Vagina (tissue), 2 donors: ENCODE results near the gene LYPD4. TPM values are rescaled to one million over a fixed set of nuclear protein-coding genes. Genes with fewer than 3 reads are reported as not detected.

Experiments used
- DNase-seq, 2 donors: peaks; one replicate each; pipeline ENCODE4 v3.0.0-alpha.2; 2017; ENCODE audit errors: extremely low spot score in 2 of 2
- H3K27ac ChIP-seq: fragments of 200-600 bp; sonication (generic); one replicate; pipeline ENCODE4 v1.5.1; 2019
- H3K27me3 ChIP-seq: fragments of 200-600 bp; sonication (generic); one replicate; pipeline ENCODE4 v1.5.1; 2019
- H3K36me3 ChIP-seq, 2 donors: fragments of 200-600 bp; sonication (generic); one replicate each; pipeline ENCODE4 v1.5.1; 2017 to 2019
- H3K4me1 ChIP-seq: fragments of 200-600 bp; sonication (generic); one replicate; pipeline ENCODE4 v1.5.1; 2019
- H3K4me3 ChIP-seq, 2 donors: fragments of 200-600 bp; sonication (generic); 1 replicate in 1 of 2; 2 replicates in 1 of 2; pipeline ENCODE4 v1.5.1; 2016 to 2019
- H3K9me3 ChIP-seq: fragments of 200-600 bp; sonication (generic); one replicate; pipeline ENCODE4 v1.5.1; 2019
- POLR2A ChIP-seq, 2 donors: fragments of 450-650 bp; IDR thresholded peaks; one replicate each; pipeline ENCODE4 v1.6.1; 2017; ENCODE audit warnings: antibody characterized with exemption in 2 of 2, mild to moderate bottlenecking in 2 of 2, moderate library complexity in 2 of 2
- POLR2AphosphoS5 ChIP-seq, 2 donors: sonication (generic); formaldehyde crosslinking; IDR thresholded peaks; one replicate each; pipeline ENCODE4 v1.9.0; 2017; ENCODE audit warnings: antibody characterized with exemption in 2 of 2, mild to moderate bottlenecking in 2 of 2, low read depth in 1 of 2; ENCODE audit not compliant: insufficient read depth in 1 of 2
- intact Hi-C: fragments of 100-400 bp; cut with DNase I; formaldehyde crosslinking; loops from one replicate; pipeline ENCODE4 v1.15.1; 2023
- total RNA-seq: library from RNA; depleted of rRNA; stranded (reverse); fragments of >200 nt; gene quantifications from one replicate; pipeline ENCODE4 v1.2.3, GENCODE V29; 2016
- TF ChIP-seq, protein P1 (sequence below), 3 experiments: fragments of 450-650 bp in 2 of 3; fragments of 200-600 bp in 1 of 3; sonication (generic) in 1 of 3; IDR thresholded peaks; one replicate each; pipeline ENCODE4 v1.5.1; 2017 to 2019; ENCODE audit warnings: antibody characterized with exemption in 3 of 3, mild to moderate bottlenecking in 2 of 3, moderate library complexity in 2 of 3

The LYPD4 gene
- total RNA-seq, 1 donor from 2014 or later, result not detected

DNA sequence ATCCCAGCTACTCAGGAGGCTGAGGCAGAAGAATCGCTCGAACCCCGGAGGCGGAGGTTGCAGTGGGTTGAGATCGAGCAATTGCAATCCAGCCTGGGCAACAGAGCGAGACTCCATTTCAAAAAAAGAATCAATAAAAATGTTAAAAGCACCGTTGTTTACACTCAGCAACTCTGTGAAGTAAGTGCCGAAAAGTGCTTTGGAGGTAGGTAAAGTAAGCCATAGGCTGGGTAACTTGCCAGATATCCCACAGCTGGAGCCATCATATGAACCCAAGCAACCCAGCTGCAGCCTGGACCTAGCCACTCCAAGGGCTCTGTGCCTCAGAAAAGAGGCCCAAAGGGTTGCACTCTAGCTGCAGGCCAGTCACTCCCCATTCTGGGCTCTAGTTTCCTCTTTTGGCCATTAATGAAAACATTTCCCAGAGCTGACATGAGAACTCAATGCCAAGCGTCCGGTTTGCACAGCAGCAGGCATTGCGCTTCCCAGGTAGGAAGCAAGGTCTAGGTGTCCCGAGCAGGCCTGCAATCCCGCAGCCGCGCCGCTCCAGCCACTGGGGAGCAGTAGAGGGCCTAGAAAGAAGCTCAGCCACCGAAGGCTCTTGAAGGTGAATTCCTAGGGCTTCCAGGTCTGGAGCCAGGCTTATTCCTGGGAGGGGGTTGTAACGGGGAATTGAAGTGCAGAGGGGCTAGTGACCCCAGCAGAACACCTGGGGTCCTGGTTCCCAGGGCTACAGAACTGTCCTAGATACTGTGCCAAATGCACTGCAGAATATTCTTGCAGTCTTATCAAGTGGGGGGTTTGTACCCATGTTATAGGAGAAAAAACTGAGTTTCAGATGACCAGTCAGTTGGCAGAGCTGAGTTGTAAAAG lies 28.5 kb upstream of the LYPD4 start:
- Histone ChIP-seq H3K4me3 (no peak overlapping the region), H3K9me3 (no peaks in the 10 kb centered on the region), H3K27ac (peak overlapping the region; percentile 17), H3K27me3 (no peaks in the 10 kb centered on the region), H3K36me3 (peaks cover 3 to 38% of the 10 kb centered on the region in 2 donors), H3K4me1 (peaks cover 8% of the 10 kb centered on the region)
- TF ChIP-seq, protein P1, sequence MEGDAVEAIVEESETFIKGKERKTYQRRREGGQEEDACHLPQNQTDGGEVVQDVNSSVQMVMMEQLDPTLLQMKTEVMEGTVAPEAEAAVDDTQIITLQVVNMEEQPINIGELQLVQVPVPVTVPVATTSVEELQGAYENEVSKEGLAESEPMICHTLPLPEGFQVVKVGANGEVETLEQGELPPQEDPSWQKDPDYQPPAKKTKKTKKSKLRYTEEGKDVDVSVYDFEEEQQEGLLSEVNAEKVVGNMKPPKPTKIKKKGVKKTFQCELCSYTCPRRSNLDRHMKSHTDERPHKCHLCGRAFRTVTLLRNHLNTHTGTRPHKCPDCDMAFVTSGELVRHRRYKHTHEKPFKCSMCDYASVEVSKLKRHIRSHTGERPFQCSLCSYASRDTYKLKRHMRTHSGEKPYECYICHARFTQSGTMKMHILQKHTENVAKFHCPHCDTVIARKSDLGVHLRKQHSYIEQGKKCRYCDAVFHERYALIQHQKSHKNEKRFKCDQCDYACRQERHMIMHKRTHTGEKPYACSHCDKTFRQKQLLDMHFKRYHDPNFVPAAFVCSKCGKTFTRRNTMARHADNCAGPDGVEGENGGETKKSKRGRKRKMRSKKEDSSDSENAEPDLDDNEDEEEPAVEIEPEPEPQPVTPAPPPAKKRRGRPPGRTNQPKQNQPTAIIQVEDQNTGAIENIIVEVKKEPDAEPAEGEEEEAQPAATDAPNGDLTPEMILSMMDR (IDR thresholded peaks at IDR 0.05), result peak in 2 of 3 experiments; percentile 22 to 31
- TF ChIP-seq POLR2AphosphoS5 (IDR thresholded peaks at IDR 0.05; ENCODE audit: insufficient read depth in 1 of 2, low read depth in 1 of 2), result no peak
- no peak for DNase-seq
- intact Hi-C loops, result loop anchor here (5.0 kb wide), 1 partner anchor 1071 kb away; no protein-coding TSS in a partner anchor

DNA sequence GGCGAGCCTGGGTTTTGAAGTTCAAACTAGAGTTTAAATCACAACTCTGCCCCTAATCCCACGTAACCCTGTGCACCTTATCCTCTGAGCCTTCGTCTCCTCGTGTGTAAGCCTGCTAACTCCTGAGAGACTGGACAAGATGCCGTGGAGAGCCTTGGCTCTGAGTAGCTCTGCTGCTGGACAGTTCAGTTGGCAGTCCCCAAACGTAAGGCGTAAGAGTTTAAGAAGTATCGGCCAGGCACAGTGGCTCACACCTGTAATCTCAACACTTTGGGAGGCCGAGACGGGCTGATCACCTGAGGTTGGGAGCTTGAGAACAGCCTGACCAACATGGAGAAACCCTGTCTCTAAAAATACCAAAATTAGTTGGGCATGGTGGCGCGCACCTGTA lies 27.9 kb upstream of the LYPD4 start:
- Histone ChIP-seq H3K9me3 (no peaks in the 10 kb centered on the region), H3K36me3 (peaks cover 3 to 42% of the 10 kb centered on the region in 2 donors), H3K27me3 (no peaks in the 10 kb centered on the region), H3K4me1 (peaks cover 14% of the 10 kb centered on the region), H3K27ac (no peak overlapping the region), H3K4me3 (no peak overlapping the region)
- DNase-seq, result no peak
- TF ChIP-seq POLR2A (IDR thresholded peaks at IDR 0.05) (no peak), POLR2AphosphoS5 (IDR thresholded peaks at IDR 0.05; ENCODE audit: insufficient read depth in 1 of 2, low read depth in 1 of 2) (no peak)
- TF ChIP-seq, protein P1 (IDR thresholded peaks at IDR 0.05), result no peak
- intact Hi-C loops, result loop anchor here (5.0 kb wide), 1 partner anchor 1070 kb away; no protein-coding TSS in a partner anchor

DNA sequence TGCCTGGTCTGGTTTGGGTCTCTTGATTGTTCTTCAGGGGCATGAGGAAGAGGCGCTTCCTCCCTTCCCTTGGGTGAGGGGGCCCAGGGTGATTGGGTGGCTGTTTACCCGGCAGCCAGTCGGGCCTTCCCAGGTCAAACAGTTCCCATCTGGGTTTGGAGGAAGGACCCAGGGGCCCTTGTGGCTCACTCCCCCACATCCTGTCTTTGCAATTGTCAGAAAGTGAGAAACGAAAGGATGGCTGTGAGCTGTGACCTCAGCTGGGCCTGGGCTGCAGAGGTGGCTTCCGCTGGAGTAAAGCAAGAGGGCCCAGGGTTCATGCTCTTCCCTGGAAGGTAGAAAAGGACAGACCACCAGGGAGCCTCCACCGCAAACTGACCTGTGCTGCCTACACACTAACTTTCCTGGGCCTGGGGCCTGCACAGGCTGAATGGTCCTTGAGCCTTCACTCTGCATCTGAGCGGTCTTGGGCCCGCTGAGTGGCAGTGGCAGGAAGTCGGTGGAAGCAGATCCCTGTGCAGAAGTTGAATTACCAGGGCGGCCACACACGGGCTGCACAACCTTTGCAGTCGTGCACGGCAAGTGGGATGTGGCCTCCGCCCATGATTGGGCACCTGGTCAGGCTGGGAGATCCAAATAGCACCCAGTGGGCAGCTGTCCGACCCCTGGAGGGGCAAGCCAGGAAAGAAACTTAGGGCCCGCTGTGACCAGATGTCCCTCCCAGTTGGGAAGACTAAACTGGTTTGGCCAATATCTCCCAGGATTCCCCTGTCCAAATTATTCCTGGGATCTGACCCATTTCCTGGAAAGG lies 27.3 kb upstream of the LYPD4 start:
- Histone ChIP-seq H3K36me3 (peaks cover 3 to 42% of the 10 kb centered on the region in 2 donors), H3K4me1 (peaks cover 20% of the 10 kb centered on the region), H3K4me3 (no peak overlapping the region), H3K27ac (no peak overlapping the region), H3K9me3 (no peaks in the 10 kb centered on the region), H3K27me3 (no peaks in the 10 kb centered on the region)
- intact Hi-C loops, result loop anchor here (5.0 kb wide), 1 partner anchor 1069 kb away; no protein-coding TSS in a partner anchor
- peak in 1 of 2 donors; percentile 52 for TF ChIP-seq POLR2AphosphoS5 (IDR thresholded peaks at IDR 0.05; ENCODE audit: insufficient read depth in 1 of 2, low read depth in 1 of 2)
- TF ChIP-seq POLR2A (IDR thresholded peaks at IDR 0.05), result no peak
- TF ChIP-seq, protein P1 (IDR thresholded peaks at IDR 0.05), result no peak
- no peak for DNase-seq

DNA sequence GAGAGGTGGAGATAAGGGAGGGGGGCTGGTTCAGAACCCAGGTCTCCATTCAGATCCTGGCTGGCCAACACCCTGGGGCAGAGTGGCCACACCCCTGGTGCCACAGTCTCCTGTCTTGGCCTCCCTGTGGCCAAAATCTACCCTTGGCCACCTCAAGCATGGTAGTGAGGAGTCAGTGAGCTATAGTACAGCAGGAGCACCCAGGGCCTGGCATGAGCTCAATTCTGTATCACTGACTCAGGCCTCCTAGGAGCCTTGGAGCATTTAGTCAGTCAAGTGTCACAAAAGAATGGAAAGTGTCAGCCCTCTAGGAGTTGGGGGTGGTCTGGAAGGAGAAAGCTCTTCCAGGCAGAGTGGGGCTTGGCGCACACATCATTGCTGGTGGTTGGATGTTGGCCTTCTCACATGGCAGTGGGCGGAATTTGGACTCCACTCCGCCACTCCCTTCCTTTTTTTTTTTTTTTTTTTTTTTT lies 26.0 kb upstream of the LYPD4 start:
- Histone ChIP-seq H3K4me3 (no peak overlapping the region), H3K36me3 (peaks cover 3 to 43% of the 10 kb centered on the region in 2 donors), H3K4me1 (peaks cover 32% of the 10 kb centered on the region), H3K9me3 (no peaks in the 10 kb centered on the region), H3K27ac (no peak overlapping the region), H3K27me3 (no peaks in the 10 kb centered on the region)
- TF ChIP-seq, protein P1 (IDR thresholded peaks at IDR 0.05), result no peak
- no peak for TF ChIP-seq POLR2A (IDR thresholded peaks at IDR 0.05)
- TF ChIP-seq POLR2AphosphoS5 (IDR thresholded peaks at IDR 0.05; ENCODE audit: insufficient read depth in 1 of 2, low read depth in 1 of 2), result no peak
- DNase-seq, result no peak
- intact Hi-C loops, result loop anchor here (5.0 kb wide), 1 partner anchor 1068 kb away; no protein-coding TSS in a partner anchor
